ENCODE results near the gene SUCO. TPM values are rescaled to one million over a fixed set of nuclear protein-coding genes. Genes with fewer than 3 reads are reported as not detected.

SUCO gene
- polyA plus RNA-seq, 1 donor (not counting 4 experiments of a cell fraction or from before 2014, with no cell fraction given): 13.8 TPM

- Histone ChIP-seq H3K27me3 (ENCODE audit: control insufficient read depth, extremely low read depth, insufficient read depth, low read length) (no peaks in the 10 kb centered on the region), H3K9me1 (ENCODE audit: control insufficient read depth, extremely low read depth, insufficient read depth, low read length) (no peaks in the 10 kb centered on the region), H3K4me1 (ENCODE audit: control insufficient read depth, extremely low read depth, insufficient read depth, low read length) (no peaks in the 10 kb centered on the region), H3K79me2 (ENCODE audit: control insufficient read depth, insufficient read depth, low read length) (no peaks in the 10 kb centered on the region), H2AFZ (ENCODE audit: control insufficient read depth, low read length) (no peak overlapping the region), H3K9ac (ENCODE audit: control insufficient read depth, extremely low read depth, insufficient read depth, low read length) (no peak overlapping the region), H3K36me3 (ENCODE audit: control insufficient read depth in 2 of 2, extremely low read depth in 1 of 2, insufficient read depth in 2 of 2, low read length in 2 of 2) (no peaks in the 10 kb centered on the region), H3K4me2 (ENCODE audit: control insufficient read depth, extremely low read depth, insufficient read depth, low read depth, low read length) (no peak overlapping the region), H3K9me3 (ENCODE audit: control insufficient read depth, low read depth, low read length) (peaks cover 7% of the 10 kb centered on the region), H4K20me1 (ENCODE audit: control insufficient read depth, extremely low read depth, insufficient read depth, low read length) (no peaks in the 10 kb centered on the region), H3K4me3 (ENCODE audit: control insufficient read depth in 2 of 3, extremely low read depth in 1 of 3, insufficient read depth in 2 of 3, low read depth in 1 of 3, low read length in 3 of 3) (no peak overlapping the region), H3K27ac (ENCODE audit: control insufficient read depth, insufficient read depth, low read length) (no peak overlapping the region)
- dilution Hi-C loops (cut with MboI; ENCODE audit: extremely low pct_ligation_motif_present, low sequenced_read_pairs): loop anchor here (25.0 kb wide), 1 partner anchor 90 kb away; no protein-coding TSS in a partner anchor
- DNase-seq (ENCODE audit: low read depth, low spot score) (no peak), FAIRE-seq (no peak)
- TF ChIP-seq CTCF (optimal IDR thresholded peaks at IDR 0.05 in 1 of 3, IDR thresholded peaks at IDR 0.05 in 1 of 3, conservative IDR thresholded peaks at IDR 0.05 in 1 of 3; ENCODE audit: extremely low read depth in 1 of 3, insufficient read depth in 2 of 3, low read length in 3 of 3): no peak
- TF ChIP-seq EZH2 (IDR thresholded peaks at IDR 0.05; ENCODE audit: low read length): no peak
Observed at GRCh38 chr1:172622541-172622940, 89.6 kb downstream of the SUCO start.

DNA sequence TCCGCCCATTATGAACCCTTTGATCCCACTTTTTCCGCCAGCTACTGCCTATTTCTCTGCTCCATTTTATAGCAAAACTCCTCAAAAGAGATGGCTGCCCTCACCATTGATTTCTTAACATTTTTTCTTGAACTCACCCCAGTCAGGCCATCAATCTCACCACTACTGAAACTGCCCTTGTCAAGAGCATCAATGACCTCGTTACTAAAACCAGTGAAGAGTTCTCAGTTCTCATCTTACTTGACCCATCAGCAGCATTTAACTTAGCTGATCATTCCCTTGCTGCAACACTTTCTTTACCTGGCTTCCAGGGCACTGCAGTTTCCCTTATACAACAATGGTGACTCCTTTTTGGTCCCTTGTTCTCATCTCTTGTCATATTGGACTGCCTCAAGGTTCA, 90.8 kb downstream of the SUCO start:
- no peak for DNase-seq (ENCODE audit: low read depth, low spot score)
- dilution Hi-C loops (cut with MboI; ENCODE audit: extremely low pct_ligation_motif_present, low sequenced_read_pairs): loop anchor here (25.0 kb wide), 1 partner anchor 89 kb away; no protein-coding TSS in a partner anchor
- H3K4me3 ChIP-seq (ENCODE audit: control insufficient read depth in 2 of 3, extremely low read depth in 1 of 3, insufficient read depth in 2 of 3, low read depth in 1 of 3, low read length in 3 of 3): no peak overlapping the region
- H3K9me1 ChIP-seq (ENCODE audit: control insufficient read depth, extremely low read depth, insufficient read depth, low read length): no peaks in the 10 kb centered on the region
- FAIRE-seq: no peak
- H3K4me2 ChIP-seq (ENCODE audit: control insufficient read depth, extremely low read depth, insufficient read depth, low read depth, low read length): no peak overlapping the region
- H3K4me1 ChIP-seq (ENCODE audit: control insufficient read depth, extremely low read depth, insufficient read depth, low read length): no peaks in the 10 kb centered on the region
- H4K20me1 ChIP-seq (ENCODE audit: control insufficient read depth, extremely low read depth, insufficient read depth, low read length): no peaks in the 10 kb centered on the region
- H2AFZ ChIP-seq (ENCODE audit: control insufficient read depth, low read length): no peak overlapping the region
- H3K27me3 ChIP-seq (ENCODE audit: control insufficient read depth, extremely low read depth, insufficient read depth, low read length): no peaks in the 10 kb centered on the region
- no peaks in the 10 kb centered on the region for H3K79me2 ChIP-seq (ENCODE audit: control insufficient read depth, insufficient read depth, low read length)
- TF ChIP-seq EZH2 (IDR thresholded peaks at IDR 0.05; ENCODE audit: low read length): no peak
- TF ChIP-seq CTCF (optimal IDR thresholded peaks at IDR 0.05 in 1 of 3, IDR thresholded peaks at IDR 0.05 in 1 of 3, conservative IDR thresholded peaks at IDR 0.05 in 1 of 3; ENCODE audit: extremely low read depth in 1 of 3, insufficient read depth in 2 of 3, low read length in 3 of 3): no peak
- H3K9ac ChIP-seq (ENCODE audit: control insufficient read depth, extremely low read depth, insufficient read depth, low read length): no peak overlapping the region
- H3K36me3 ChIP-seq (ENCODE audit: control insufficient read depth in 2 of 2, extremely low read depth in 1 of 2, insufficient read depth in 2 of 2, low read length in 2 of 2): no peaks in the 10 kb centered on the region
- H3K27ac ChIP-seq (ENCODE audit: control insufficient read depth, insufficient read depth, low read length): no peak overlapping the region
- H3K9me3 ChIP-seq (ENCODE audit: control insufficient read depth, low read depth, low read length): peaks cover 7% of the 10 kb centered on the region

All from keratinocyte (primary cell).